K562 (cell line): ENCODE data around the gene RNASET2. TPM values are rescaled to one million over a fixed set of nuclear protein-coding genes. Genes with fewer than 3 reads are reported as not detected.

Experiments
- ARID1B ChIP-seq: fragments of 450-650 bp; IDR thresholded peaks from 2 replicates; pipeline ENCODE4 v1.6.1; 2016; ENCODE audit warnings: antibody characterized with exemption, mild to moderate bottlenecking, inconsistent platforms
- ATF7 ChIP-seq: fragments of 450-650 bp; IDR thresholded peaks from 2 replicates; pipeline ENCODE4 v1.7.1; 2014; ENCODE audit warnings: mild to moderate bottlenecking, moderate library complexity
- BRCA1 ChIP-seq, 2 experiments: fragments of 450-650 bp in 1 of 2; sonication (generic) in 1 of 2; formaldehyde crosslinking in 1 of 2; IDR thresholded peaks; 2 replicates each; pipeline versions ENCODE4 v1.5.0 to v1.6.1; 2017 to 2020; ENCODE audit warnings: mild to moderate bottlenecking in 1 of 2, missing genetic modification reagents in 1 of 2
- CBX1 ChIP-seq: sonication (generic); IDR thresholded peaks from 2 replicates; pipeline ENCODE4 v1.6.1; 2016; ENCODE audit warnings: antibody characterized with exemption, low read depth, mild to moderate bottlenecking
- CHD2 ChIP-seq: IDR thresholded peaks from 2 replicates; pipeline ENCODE4 v1.6.1; 2011; ENCODE audit warnings: low read depth, low read length
- ELF2 ChIP-seq: fragments of 250-450 bp; sonication (Bioruptor Pico); IDR thresholded peaks from 2 replicates; pipeline ENCODE4 v1.5.0; 2021; ENCODE audit warnings: mild to moderate bottlenecking
- GABPA ChIP-seq: fragments of 200-800 bp; sonication (Bioruptor generic); conservative IDR thresholded peaks from 2 replicates; pipeline ENCODE4 v1.6.1; 2016; ENCODE audit warnings: low read depth, missing genetic modification characterization, missing compliant biosample characterization
- JUND ChIP-seq, 2 experiments: IDR thresholded peaks; 2 replicates in 1 of 2; 3 replicates in 1 of 2; pipeline ENCODE4 v1.6.1; 2011; ENCODE audit warnings: borderline replicate concordance in 2 of 2, low read depth in 2 of 2, low read length in 2 of 2, improper control_type of control experiment in 1 of 2, missing biosample characterization in 1 of 2, missing genetic modification characterization in 1 of 2, missing genetic modification reagents in 1 of 2
- NFRKB ChIP-seq: fragments of 450-650 bp; IDR thresholded peaks from 2 replicates; pipeline ENCODE4 v1.6.1; 2016; ENCODE audit warnings: low read depth
- NRF1 ChIP-seq, 2 experiments: fragments of 450-650 bp; IDR thresholded peaks in 1 of 2; conservative IDR thresholded peaks in 1 of 2; 2 replicates each; pipeline ENCODE4 v1.6.1; 2014; ENCODE audit warnings: mild to moderate bottlenecking in 2 of 2
- POU5F1 ChIP-seq: fragments of 150-350 bp; IDR thresholded peaks from 2 replicates; pipeline ENCODE4 v1.6.1; 2014; ENCODE audit warnings: borderline replicate concordance, low read length, low read depth, mild to moderate bottlenecking; ENCODE audit not compliant: partially characterized antibody
- RBBP5 ChIP-seq: fragments of 200-600 bp; sonication (generic); IDR thresholded peaks from 2 replicates; pipeline ENCODE4 v1.6.1; 2012; ENCODE audit warnings: borderline replicate concordance, mild to moderate bottlenecking, low read length, control low read depth, inconsistent platforms; ENCODE audit not compliant: insufficient read depth, poor library complexity, severe bottlenecking
- RBM22 ChIP-seq: fragments of 200-400 bp; formaldehyde crosslinking; IDR thresholded peaks from 2 replicates; pipeline ENCODE4 v1.6.1; 2018; ENCODE audit warnings: low read length, low read depth; ENCODE audit not compliant: poor library complexity, severe bottlenecking
- RBM39 ChIP-seq: fragments of 200-400 bp; formaldehyde crosslinking; optimal IDR thresholded peaks from 2 replicates; pipeline ENCODE3; 2018; ENCODE audit warnings: low read depth, low read length
- SETDB1 ChIP-seq: IDR thresholded peaks from one replicate; pipeline ENCODE4 v1.6.1; 2012; ENCODE audit warnings: low read length, control low read depth, inconsistent platforms
- STAG1 ChIP-seq: sonication (generic); formaldehyde crosslinking; IDR thresholded peaks from 2 replicates; pipeline ENCODE4 v1.5.0; 2020; ENCODE audit warnings: missing genetic modification reagents, borderline replicate concordance
- TEAD2 ChIP-seq: fragments of 450-650 bp; IDR thresholded peaks from 2 replicates; pipeline ENCODE4 v1.6.1; 2016; ENCODE audit warnings: missing genetic modification characterization, control low read depth, missing compliant biosample characterization
- TGIF2 ChIP-seq: sonication (generic); formaldehyde crosslinking; IDR thresholded peaks from 2 replicates; pipeline ENCODE4 v1.8.1; 2022; ENCODE audit warnings: mild to moderate bottlenecking, missing genetic modification reagents, moderate library complexity
- ZNF140 ChIP-seq: fragments of 250-450 bp; sonication (Bioruptor Pico); IDR thresholded peaks from 2 replicates; pipeline ENCODE4 v1.8.0; 2021; ENCODE audit warnings: moderate library complexity, mild to moderate bottlenecking, inconsistent platforms
- ZNF384 ChIP-seq: IDR thresholded peaks from 2 replicates; pipeline ENCODE4 v1.6.1; 2012; ENCODE audit warnings: low read depth, low read length, improper control_type of control experiment
- ZNF551 ChIP-seq: fragments of 250-450 bp; sonication (Bioruptor Pico); IDR thresholded peaks from 2 replicates; pipeline ENCODE4 v1.5.0; 2021; ENCODE audit warnings: mild to moderate bottlenecking, moderate library complexity
- polyA plus RNA-seq, 8 experiments: library from polyadenylated mRNA; depleted of rRNA in 4 of 8; stranded (reverse) in 5 of 8; unstranded in 3 of 8; fragments of >200 nt; fragmentation: Nextera tagmentation in 2 of 8; fragmentation: Illumina TruSeq in 1 of 8; extraction: Ambion mirVana in 2 of 8; extraction: Trizol in 1 of 8; gene quantifications; 2 replicates each; pipeline versions ENCODE4 v1.2.1 to v1.2.3, GENCODE V29; 2011 to 2014; ENCODE audit warnings: inconsistent platforms in 1 of 8, missing spikeins in 1 of 8
- total RNA-seq, 7 experiments: library from RNA; depleted of rRNA in 6 of 7; stranded (reverse); fragments of >200 nt in 6 of 7; fragmentation: Illumina TruSeq in 2 of 7; extraction: Trizol in 2 of 7; gene quantifications; 2 replicates each; pipeline versions ENCODE4 v1.2.1 to v1.2.3, GENCODE V29; 2011 to 2021; ENCODE audit warnings: low replicate concordance in 1 of 7
- TF ChIP-seq, protein P1 (sequence below): sonication (generic); formaldehyde crosslinking; IDR thresholded peaks from 2 replicates; pipeline ENCODE4 v1.8.1; 2022; ENCODE audit warnings: missing genetic modification reagents
- TF ChIP-seq, protein P2 (sequence below): fragments of 250-450 bp; sonication (Bioruptor Pico); IDR thresholded peaks from 2 replicates; pipeline ENCODE4 v1.5.0; 2020; ENCODE audit warnings: mild to moderate bottlenecking, borderline replicate concordance
- TF ChIP-seq, protein P3 (sequence below): fragments of 450-650 bp; IDR thresholded peaks from 2 replicates; pipeline ENCODE4 v1.7.0; 2016; ENCODE audit warnings: borderline replicate concordance

RNASET2 gene
- total and polyA plus RNA-seq, 9 of the 15 experiments (the other 6 are each of a cell fraction or from before 2014, with no cell fraction given), result 7.4 to 141 (median 91.3) TPM

DNA sequence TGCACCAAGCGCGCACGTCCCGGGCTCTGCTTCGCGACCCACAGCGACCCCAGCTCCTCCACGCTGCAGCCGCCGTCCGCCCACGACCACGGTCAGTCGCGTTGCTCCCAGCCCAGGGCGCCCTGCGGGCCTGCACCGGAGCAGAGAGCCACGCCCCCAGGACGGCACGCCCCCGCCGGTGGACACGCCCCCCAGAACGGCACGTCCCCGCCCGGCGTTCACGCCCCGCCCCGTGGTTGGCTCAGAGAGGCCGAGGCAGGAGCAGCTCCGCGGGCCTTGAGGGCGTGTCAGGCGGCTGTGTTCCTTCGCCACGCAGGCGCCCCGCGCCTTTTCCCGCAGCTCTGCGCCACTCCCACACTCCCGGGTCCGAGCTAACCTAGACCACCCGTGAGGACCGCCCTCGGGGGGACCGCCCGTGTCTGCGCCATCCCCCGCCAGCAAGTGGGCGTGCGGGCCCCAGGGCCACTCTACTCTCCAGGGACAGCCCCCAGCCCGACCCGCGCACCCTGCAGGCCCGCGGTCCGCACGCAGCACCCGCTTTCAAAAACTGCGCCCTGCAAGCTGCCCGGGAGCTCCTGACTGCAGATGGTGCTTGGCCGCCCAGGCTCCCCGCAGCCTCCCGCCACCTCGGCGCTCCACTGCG lies at the start of gene RNASET2 (continued):
- no peak for TF ChIP-seq RBM22
- TF ChIP-seq CBX1, result no peak
- no peak for TF ChIP-seq ZNF140 (CRISPR knock-in tag)
- TF ChIP-seq ELF2 (CRISPR knock-in tag), result no peak
- no peak for TF ChIP-seq ARID1B
- TF ChIP-seq, protein P1, sequence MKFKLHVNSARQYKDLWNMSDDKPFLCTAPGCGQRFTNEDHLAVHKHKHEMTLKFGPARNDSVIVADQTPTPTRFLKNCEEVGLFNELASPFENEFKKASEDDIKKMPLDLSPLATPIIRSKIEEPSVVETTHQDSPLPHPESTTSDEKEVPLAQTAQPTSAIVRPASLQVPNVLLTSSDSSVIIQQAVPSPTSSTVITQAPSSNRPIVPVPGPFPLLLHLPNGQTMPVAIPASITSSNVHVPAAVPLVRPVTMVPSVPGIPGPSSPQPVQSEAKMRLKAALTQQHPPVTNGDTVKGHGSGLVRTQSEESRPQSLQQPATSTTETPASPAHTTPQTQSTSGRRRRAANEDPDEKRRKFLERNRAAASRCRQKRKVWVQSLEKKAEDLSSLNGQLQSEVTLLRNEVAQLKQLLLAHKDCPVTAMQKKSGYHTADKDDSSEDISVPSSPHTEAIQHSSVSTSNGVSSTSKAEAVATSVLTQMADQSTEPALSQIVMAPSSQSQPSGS (CRISPR knock-in tag), result no peak
- TF ChIP-seq BRCA1 (IDR thresholded peaks at IDR 0.05), result no peak
- TF ChIP-seq BRCA1 (CRISPR knock-in tag; IDR thresholded peaks at IDR 0.05), result no peak
- no peak for TF ChIP-seq TEAD2 (tag)
- TF ChIP-seq STAG1 (CRISPR knock-in tag), result no peak
- peak; percentile 55 for TF ChIP-seq ATF7
- 0 out of 2 replicates have a peak, but pooled peaks have one; percentile 1 for TF ChIP-seq JUND (IDR thresholded peaks at IDR 0.05; ENCODE audit: borderline replicate concordance, low read depth, low read length)
- no peak for TF ChIP-seq JUND (tag; IDR thresholded peaks at IDR 0.05; ENCODE audit: borderline replicate concordance, low read depth, low read length)
- peak; percentile 47 for TF ChIP-seq RBBP5
- TF ChIP-seq ZNF384, result no peak
- TF ChIP-seq ZNF551 (CRISPR knock-in tag), result no peak
- no peak for TF ChIP-seq RBM39
- TF ChIP-seq, protein P2, sequence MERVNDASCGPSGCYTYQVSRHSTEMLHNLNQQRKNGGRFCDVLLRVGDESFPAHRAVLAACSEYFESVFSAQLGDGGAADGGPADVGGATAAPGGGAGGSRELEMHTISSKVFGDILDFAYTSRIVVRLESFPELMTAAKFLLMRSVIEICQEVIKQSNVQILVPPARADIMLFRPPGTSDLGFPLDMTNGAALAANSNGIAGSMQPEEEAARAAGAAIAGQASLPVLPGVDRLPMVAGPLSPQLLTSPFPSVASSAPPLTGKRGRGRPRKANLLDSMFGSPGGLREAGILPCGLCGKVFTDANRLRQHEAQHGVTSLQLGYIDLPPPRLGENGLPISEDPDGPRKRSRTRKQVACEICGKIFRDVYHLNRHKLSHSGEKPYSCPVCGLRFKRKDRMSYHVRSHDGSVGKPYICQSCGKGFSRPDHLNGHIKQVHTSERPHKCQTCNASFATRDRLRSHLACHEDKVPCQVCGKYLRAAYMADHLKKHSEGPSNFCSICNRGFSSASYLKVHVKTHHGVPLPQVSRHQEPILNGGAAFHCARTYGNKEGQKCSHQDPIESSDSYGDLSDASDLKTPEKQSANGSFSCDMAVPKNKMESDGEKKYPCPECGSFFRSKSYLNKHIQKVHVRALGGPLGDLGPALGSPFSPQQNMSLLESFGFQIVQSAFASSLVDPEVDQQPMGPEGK (CRISPR knock-in tag), result no peak
- peak; percentile 54; the same call in 1 of the 2 replicates for TF ChIP-seq TGIF2 (CRISPR knock-in tag)
- no peak for TF ChIP-seq NFRKB
- peak; percentile 93 to 94 for TF ChIP-seq NRF1 (conservative IDR thresholded peaks at IDR 0.05 in 1 of 2, IDR thresholded peaks at IDR 0.05 in 1 of 2)
- TF ChIP-seq POU5F1, result no peak
- no peak for TF ChIP-seq GABPA (tag)
- TF ChIP-seq, protein P3, sequence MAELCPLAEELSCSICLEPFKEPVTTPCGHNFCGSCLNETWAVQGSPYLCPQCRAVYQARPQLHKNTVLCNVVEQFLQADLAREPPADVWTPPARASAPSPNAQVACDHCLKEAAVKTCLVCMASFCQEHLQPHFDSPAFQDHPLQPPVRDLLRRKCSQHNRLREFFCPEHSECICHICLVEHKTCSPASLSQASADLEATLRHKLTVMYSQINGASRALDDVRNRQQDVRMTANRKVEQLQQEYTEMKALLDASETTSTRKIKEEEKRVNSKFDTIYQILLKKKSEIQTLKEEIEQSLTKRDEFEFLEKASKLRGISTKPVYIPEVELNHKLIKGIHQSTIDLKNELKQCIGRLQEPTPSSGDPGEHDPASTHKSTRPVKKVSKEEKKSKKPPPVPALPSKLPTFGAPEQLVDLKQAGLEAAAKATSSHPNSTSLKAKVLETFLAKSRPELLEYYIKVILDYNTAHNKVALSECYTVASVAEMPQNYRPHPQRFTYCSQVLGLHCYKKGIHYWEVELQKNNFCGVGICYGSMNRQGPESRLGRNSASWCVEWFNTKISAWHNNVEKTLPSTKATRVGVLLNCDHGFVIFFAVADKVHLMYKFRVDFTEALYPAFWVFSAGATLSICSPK, result no peak
- no peak; the same call in 1 of the 2 replicates for TF ChIP-seq CHD2
- no peak for TF ChIP-seq SETDB1
